ENCODE measurements around the gene CUL7.

Gene CUL7

DNA sequence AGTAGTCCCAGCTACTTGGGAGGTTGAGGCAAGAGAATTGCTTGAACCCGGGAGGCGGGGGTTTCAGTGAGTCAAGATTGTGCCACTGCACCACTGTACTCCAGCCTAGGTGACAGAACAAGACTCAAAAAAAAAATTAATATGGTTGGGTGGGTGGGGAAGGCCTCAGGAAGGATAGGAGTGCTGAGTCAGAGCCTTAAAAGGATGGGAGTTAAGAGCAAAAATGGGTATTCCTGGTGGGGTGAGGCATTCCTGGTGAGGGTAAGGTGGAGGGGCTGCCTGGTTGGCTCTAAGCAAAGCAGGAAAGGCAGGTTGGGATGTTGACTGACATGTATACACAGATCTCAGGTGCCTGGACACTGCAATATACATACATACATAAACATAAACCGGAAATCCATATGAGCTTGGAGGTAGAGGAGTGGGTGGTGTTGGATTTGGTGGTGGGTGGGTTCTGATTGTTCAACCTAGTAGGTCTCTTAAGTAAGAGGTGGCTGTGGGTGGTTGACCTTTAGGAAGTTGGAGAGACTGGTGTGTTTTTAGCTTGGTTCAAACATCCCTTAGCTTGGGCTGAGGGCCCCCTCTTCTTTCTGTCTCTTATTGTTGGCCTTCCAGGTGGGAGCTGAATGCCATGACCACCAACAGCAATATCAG is 33.5 kb downstream of the CUL7 start:
- Histone ChIP-seq H3K4me3 (ENCODE audit: low read length in 2 of 2) (no peak overlapping the region), H3K36me3 (ENCODE audit: control insufficient read depth in 2 of 2, insufficient read depth in 2 of 2, low read length in 2 of 2) (peaks cover 30 to 31% of the 10 kb centered on the region in 2 donors), H3K27ac (ENCODE audit: low read depth in 2 of 2, low read length in 2 of 2) (no peak overlapping the region), H3K9me3 (ENCODE audit: control insufficient read depth in 2 of 2, low read length in 2 of 2) (no peaks in the 10 kb centered on the region), H3K9ac (ENCODE audit: low read depth in 1 of 2, low read length in 2 of 2) (no peak overlapping the region), H3K4me1 (ENCODE audit: control insufficient read depth in 2 of 2, insufficient read depth in 2 of 2, low read length in 2 of 2) (peaks cover 17 to 18% of the 10 kb centered on the region in 2 donors), H3K27me3 (ENCODE audit: control insufficient read depth in 2 of 2, insufficient read depth in 2 of 2, low read length in 2 of 2) (no peaks in the 10 kb centered on the region)

DNA sequence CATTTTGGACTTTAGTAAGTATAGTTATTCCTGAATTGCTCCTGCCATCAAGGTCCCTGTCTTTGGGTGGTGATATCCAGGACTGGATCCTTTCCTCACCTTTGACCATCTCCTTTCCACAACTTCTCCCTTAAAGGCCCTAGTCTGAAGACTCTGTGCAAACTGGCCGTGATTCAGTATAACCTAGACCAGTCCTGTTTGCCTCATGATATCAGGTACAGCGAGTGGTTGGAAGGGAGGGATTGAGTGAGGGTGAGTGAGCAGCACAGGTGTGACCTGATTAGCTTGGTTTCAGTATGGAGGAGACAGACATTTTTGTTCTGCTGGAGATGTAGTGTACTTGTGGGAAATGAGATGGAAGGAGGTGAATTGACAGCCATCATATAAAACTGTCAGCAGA is 34.5 kb downstream of the CUL7 start:
- Histone ChIP-seq H3K9ac (ENCODE audit: low read depth in 1 of 2, low read length in 2 of 2) (no peak overlapping the region), H3K27me3 (ENCODE audit: control insufficient read depth in 2 of 2, insufficient read depth in 2 of 2, low read length in 2 of 2) (no peaks in the 10 kb centered on the region), H3K27ac (ENCODE audit: low read depth in 2 of 2, low read length in 2 of 2) (no peak overlapping the region), H3K4me1 (ENCODE audit: control insufficient read depth in 2 of 2, insufficient read depth in 2 of 2, low read length in 2 of 2) (peaks cover 24 to 25% of the 10 kb centered on the region in 2 donors), H3K36me3 (ENCODE audit: control insufficient read depth in 2 of 2, insufficient read depth in 2 of 2, low read length in 2 of 2) (peaks cover 23 to 25% of the 10 kb centered on the region in 2 donors), H3K9me3 (ENCODE audit: control insufficient read depth in 2 of 2, low read length in 2 of 2) (no peaks in the 10 kb centered on the region), H3K4me3 (ENCODE audit: low read length in 2 of 2) (no peak overlapping the region)

DNA sequence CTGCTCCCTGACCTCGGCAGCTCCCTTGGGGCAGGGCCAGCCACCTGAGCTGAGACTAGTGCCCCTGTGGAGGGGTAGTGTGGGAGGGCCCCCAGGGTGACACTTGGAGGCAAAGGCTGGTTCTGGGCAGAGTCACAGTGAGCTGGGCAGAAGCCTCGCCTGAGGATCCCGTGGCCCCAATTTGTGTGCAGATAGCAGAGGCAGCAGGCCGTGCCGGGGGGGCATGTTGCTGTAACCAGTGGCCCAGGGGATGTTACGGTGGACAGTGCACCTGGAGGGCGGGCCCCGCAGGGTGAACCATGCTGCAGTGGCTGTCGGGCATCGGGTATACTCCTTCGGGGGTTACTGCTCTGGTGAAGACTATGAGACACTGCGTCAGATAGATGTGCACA is 36.7 kb downstream of the CUL7 start:
- Histone ChIP-seq H3K4me1 (ENCODE audit: control insufficient read depth in 2 of 2, insufficient read depth in 2 of 2, low read length in 2 of 2) (peaks cover 31 to 32% of the 10 kb centered on the region in 2 donors), H3K27ac (ENCODE audit: low read depth in 2 of 2, low read length in 2 of 2) (no peak overlapping the region), H3K9ac (ENCODE audit: low read depth in 1 of 2, low read length in 2 of 2) (no peak overlapping the region), H3K4me3 (ENCODE audit: low read length in 2 of 2) (no peak overlapping the region), H3K9me3 (ENCODE audit: control insufficient read depth in 2 of 2, low read length in 2 of 2) (no peaks in the 10 kb centered on the region), H3K36me3 (ENCODE audit: control insufficient read depth in 2 of 2, insufficient read depth in 2 of 2, low read length in 2 of 2) (peaks cover 23 to 27% of the 10 kb centered on the region in 2 donors), H3K27me3 (ENCODE audit: control insufficient read depth in 2 of 2, insufficient read depth in 2 of 2, low read length in 2 of 2) (no peaks in the 10 kb centered on the region)

DNA sequence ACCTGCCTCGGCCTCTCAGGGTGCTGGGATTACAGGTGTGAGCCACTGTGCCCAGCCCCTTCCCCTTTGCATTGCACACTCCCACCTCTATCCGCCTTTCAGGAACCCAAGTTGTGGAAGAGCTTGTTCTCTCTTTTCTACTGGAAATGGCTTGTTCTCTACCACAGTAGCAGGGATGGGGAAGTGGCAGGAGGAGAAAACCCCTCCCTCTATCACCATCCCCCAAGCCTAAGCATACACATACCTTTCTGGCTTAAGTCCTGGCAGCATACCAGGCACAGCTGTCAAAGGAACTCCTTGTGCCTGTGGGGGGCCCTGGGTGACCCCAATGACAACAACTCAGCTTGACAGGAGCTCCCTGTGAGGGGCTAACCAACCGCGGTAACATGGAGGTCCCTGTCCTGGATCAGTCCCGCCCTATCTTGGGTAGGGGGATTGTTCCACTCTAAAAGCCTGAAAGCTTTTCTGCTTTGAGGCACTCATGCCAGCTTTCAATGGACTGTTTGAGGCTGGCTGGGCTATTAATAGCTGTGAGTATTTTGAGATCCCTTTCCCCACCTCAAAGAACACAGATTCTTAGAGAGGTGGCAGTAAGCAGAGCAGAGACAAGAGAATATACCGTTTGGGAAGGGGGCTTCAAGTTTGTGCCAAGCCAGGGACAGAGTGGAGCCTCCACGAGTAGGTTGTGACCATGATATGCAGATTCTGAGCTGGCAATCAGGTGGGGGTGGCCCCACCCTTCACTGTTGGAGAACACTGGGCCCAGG is 37.3 kb downstream of the CUL7 start:
- Histone ChIP-seq H3K36me3 (ENCODE audit: control insufficient read depth in 2 of 2, insufficient read depth in 2 of 2, low read length in 2 of 2) (peaks cover 29 to 33% of the 10 kb centered on the region in 2 donors), H3K4me1 (ENCODE audit: control insufficient read depth in 2 of 2, insufficient read depth in 2 of 2, low read length in 2 of 2) (peaks cover 31 to 32% of the 10 kb centered on the region in 2 donors), H3K4me3 (ENCODE audit: low read length in 2 of 2) (no peak overlapping the region)

DNA sequence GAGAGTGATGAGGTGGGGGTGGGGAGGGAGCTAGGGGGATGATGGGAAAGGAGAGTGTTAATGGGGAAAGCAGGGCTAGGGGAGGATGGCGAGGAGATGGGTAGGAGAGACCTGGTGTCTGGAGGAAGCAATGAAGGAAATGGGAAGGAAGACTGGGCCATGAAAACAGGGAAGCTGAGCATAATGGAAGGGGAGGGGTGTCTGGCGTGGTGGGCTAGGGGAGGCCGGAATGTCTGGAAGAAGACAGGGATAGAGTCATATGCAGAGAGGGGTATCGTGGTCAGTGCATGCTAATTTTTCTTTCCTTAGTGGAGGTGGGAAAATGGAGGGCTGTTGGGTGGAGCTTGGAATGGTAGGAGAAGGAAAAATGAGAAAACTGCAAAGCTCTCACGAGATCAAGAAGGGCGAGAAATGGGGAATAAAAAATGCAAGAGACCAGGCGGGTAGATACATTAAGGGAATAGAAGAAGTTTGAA is 39.2 kb downstream of the CUL7 start:
- Histone ChIP-seq H3K9me3 (ENCODE audit: control insufficient read depth in 2 of 2, low read length in 2 of 2) (no peaks in the 10 kb centered on the region), H3K4me1 (ENCODE audit: control insufficient read depth in 2 of 2, insufficient read depth in 2 of 2, low read length in 2 of 2) (peaks cover 25 to 27% of the 10 kb centered on the region in 2 donors), H3K36me3 (ENCODE audit: control insufficient read depth in 2 of 2, insufficient read depth in 2 of 2, low read length in 2 of 2) (peaks cover 41 to 49% of the 10 kb centered on the region in 2 donors), H3K27me3 (ENCODE audit: control insufficient read depth in 2 of 2, insufficient read depth in 2 of 2, low read length in 2 of 2) (no peaks in the 10 kb centered on the region), H3K27ac (ENCODE audit: low read depth in 2 of 2, low read length in 2 of 2) (peak overlapping the region; percentile 53 to 67), H3K4me3 (ENCODE audit: low read length in 2 of 2) (peak overlapping the region; percentile 88 to 93), H3K9ac (ENCODE audit: low read depth in 1 of 2, low read length in 2 of 2) (peak overlapping the region; percentile 36 to 54)

More for the DNA sequence above, 37.3 kb downstream of the CUL7 start:
- Histone ChIP-seq H3K27ac (ENCODE audit: low read depth in 2 of 2, low read length in 2 of 2) (no peak overlapping the region), H3K9me3 (ENCODE audit: control insufficient read depth in 2 of 2, low read length in 2 of 2) (no peaks in the 10 kb centered on the region), H3K27me3 (ENCODE audit: control insufficient read depth in 2 of 2, insufficient read depth in 2 of 2, low read length in 2 of 2) (no peaks in the 10 kb centered on the region), H3K9ac (ENCODE audit: low read depth in 1 of 2, low read length in 2 of 2) (no peak overlapping the region)

DNA sequence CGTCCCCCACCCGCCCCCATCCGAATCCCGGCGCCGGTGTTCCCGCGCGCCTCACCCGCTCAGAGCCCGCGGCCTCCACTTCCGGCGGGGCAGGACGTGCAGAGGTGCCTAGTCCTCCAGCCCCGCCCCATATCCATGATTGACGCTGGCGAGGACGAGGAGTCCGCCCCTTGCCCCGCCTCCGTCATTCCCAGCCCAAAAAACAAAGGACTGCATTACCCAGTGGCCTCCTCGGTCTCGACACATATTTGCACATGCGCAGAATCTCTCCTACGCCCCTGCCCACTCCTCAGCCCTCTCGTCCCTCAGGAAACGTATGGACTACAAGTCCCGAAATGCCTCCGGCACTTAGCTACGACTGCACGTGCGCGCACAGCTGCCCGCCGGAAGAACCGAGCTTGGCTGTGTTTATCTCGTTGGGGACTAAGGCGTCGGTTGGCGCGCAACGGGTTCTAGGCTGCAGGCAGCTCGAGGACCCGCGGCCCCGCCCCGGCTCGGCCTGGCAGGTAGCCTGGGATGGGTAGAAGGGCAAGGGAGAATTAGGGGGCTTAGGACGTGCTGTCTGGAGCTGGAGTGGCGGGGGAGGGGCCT is 39.7 kb downstream of the CUL7 start, which contains the start of the genes KLHDC3 and MEA1:
TSS of gene KLHDC3 (plus strand) at position 407 of the 591 bp plus-strand sequence. CDS start 2,944 bp downstream, outside the sequence.
TSS of gene MEA1 (minus strand) at position 104 of the 591 bp plus-strand sequence. CDS start 133 bp downstream, outside the sequence.
- no peaks in the 10 kb centered on the region for H3K27me3 ChIP-seq (ENCODE audit: control insufficient read depth in 2 of 2, insufficient read depth in 2 of 2, low read length in 2 of 2)
- H3K27ac ChIP-seq (ENCODE audit: low read depth in 2 of 2, low read length in 2 of 2): peak within 1 kb of the TSS; percentile 53 to 67
- H3K36me3 ChIP-seq (ENCODE audit: control insufficient read depth in 2 of 2, insufficient read depth in 2 of 2, low read length in 2 of 2): peaks cover 42 to 49% of the 10 kb centered on the region in 2 donors
- H3K4me3 ChIP-seq (ENCODE audit: low read length in 2 of 2): peak within 1 kb of the TSS; percentile 88 to 93
- H3K9ac ChIP-seq (ENCODE audit: low read depth in 1 of 2, low read length in 2 of 2): peak within 1 kb of the TSS; percentile 54 to 76
- H3K4me1 ChIP-seq (ENCODE audit: control insufficient read depth in 2 of 2, insufficient read depth in 2 of 2, low read length in 2 of 2): peaks cover 25 to 27% of the 10 kb centered on the region in 2 donors
- H3K9me3 ChIP-seq (ENCODE audit: control insufficient read depth in 2 of 2, low read length in 2 of 2): no peaks in the 10 kb centered on the region

DNA sequence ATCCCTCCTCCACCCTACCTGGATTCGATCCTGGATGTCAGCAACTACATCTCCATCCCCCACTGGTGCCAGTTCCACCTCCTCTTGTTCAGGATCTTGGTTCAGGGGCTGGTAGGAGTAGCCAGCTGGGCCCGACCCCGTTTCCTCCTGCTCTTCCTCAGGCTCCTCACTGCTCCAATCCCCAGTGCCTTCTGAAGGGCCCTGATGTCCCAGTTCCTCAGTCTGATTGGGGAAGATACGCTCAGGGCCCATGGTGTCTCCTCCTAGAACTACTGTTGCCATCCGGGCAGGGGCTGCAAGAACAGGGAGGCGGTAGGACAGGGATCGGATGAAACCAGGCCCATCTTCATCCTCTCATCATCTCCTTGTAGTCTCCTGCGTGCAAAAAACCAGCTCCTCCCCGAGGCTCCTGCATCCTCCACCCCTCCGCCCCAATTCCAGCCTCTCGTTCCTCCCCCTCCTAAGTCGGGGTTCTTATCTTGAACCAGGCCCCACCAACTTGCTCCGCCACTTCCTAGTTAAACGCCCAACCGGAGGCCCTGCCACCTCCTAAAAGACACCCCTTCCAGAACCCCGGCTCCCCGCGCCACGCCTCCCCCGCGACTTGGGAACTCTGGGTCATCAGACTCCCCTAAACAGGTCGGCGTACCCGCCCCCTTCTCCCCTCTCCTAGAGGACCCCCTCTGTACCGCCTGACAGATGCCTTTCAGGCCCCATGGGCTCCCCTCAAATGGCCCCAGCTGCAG is 40.4 kb downstream of the CUL7 start:
- Histone ChIP-seq H3K4me1 (ENCODE audit: control insufficient read depth in 2 of 2, insufficient read depth in 2 of 2, low read length in 2 of 2) (peaks cover 25 to 27% of the 10 kb centered on the region in 2 donors), H3K9me3 (ENCODE audit: control insufficient read depth in 2 of 2, low read length in 2 of 2) (no peaks in the 10 kb centered on the region), H3K9ac (ENCODE audit: low read depth in 1 of 2, low read length in 2 of 2) (peak overlapping the region; percentile 48 to 76), H3K27ac (ENCODE audit: low read depth in 2 of 2, low read length in 2 of 2) (peak overlapping the region; percentile 41 to 48), H3K4me3 (ENCODE audit: low read length in 2 of 2) (peak overlapping the region; percentile 80 to 84), H3K27me3 (ENCODE audit: control insufficient read depth in 2 of 2, insufficient read depth in 2 of 2, low read length in 2 of 2) (no peaks in the 10 kb centered on the region), H3K36me3 (ENCODE audit: control insufficient read depth in 2 of 2, insufficient read depth in 2 of 2, low read length in 2 of 2) (peaks cover 42 to 50% of the 10 kb centered on the region in 2 donors)

DNA sequence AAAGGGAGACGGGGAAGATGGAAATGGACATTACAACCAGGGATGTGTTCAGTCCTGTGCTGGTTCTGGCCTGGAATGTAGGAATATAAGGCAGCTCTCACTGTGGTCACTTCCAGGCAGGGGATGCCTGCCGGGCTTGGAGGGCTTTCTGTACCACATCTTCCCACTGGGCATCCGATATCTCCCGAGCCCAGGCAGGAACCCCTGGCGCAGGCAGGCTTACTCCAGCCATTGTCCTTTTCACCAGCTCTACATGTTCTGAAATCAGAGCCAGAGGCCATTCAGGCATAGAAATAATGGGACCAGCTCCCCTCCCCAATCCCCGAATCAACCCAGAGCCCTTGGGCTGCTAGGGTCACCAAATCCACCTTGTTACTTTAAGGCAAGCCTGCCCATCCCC is 41.3 kb downstream of the CUL7 start:
- peaks cover 41 to 51% of the 10 kb centered on the region in 2 donors for H3K36me3 ChIP-seq (ENCODE audit: control insufficient read depth in 2 of 2, insufficient read depth in 2 of 2, low read length in 2 of 2)
- H3K4me1 ChIP-seq (ENCODE audit: control insufficient read depth in 2 of 2, insufficient read depth in 2 of 2, low read length in 2 of 2): peaks cover 25 to 26% of the 10 kb centered on the region in 2 donors
- no peak overlapping the region for H3K9ac ChIP-seq (ENCODE audit: low read depth in 1 of 2, low read length in 2 of 2)
- no peaks in the 10 kb centered on the region for H3K27me3 ChIP-seq (ENCODE audit: control insufficient read depth in 2 of 2, insufficient read depth in 2 of 2, low read length in 2 of 2)
- H3K27ac ChIP-seq (ENCODE audit: low read depth in 2 of 2, low read length in 2 of 2): no peak overlapping the region
- peak overlapping the region in 1 of 2 donors; percentile 80 for H3K4me3 ChIP-seq (ENCODE audit: low read length in 2 of 2)
- no peaks in the 10 kb centered on the region for H3K9me3 ChIP-seq (ENCODE audit: control insufficient read depth in 2 of 2, low read length in 2 of 2)

DNA sequence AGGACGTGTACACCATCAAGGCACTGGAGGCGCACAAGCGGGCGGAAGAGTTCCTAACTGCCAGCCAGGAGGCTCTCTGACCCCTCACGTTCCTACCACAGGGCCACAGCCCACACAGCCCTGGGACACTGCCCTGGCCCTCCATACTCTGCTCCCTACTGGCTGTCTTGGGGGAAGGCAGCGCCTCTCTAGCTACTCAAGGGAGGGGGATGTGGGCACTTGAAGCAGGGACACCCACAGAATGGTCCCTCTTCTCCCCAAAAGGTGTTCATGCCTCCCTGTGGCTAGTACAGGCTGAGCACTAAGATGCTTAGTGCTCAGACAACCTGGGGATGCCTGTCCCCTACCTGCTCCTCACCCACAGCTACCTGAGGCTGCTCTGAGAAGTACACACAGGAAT is 42.4 kb downstream of the CUL7 start:
- Histone ChIP-seq H3K9ac (ENCODE audit: low read depth in 1 of 2, low read length in 2 of 2) (no peak overlapping the region), H3K9me3 (ENCODE audit: control insufficient read depth in 2 of 2, low read length in 2 of 2) (no peaks in the 10 kb centered on the region), H3K4me1 (ENCODE audit: control insufficient read depth in 2 of 2, insufficient read depth in 2 of 2, low read length in 2 of 2) (peaks cover 17 to 20% of the 10 kb centered on the region in 2 donors), H3K27me3 (ENCODE audit: control insufficient read depth in 2 of 2, insufficient read depth in 2 of 2, low read length in 2 of 2) (no peaks in the 10 kb centered on the region), H3K27ac (ENCODE audit: low read depth in 2 of 2, low read length in 2 of 2) (no peak overlapping the region), H3K36me3 (ENCODE audit: control insufficient read depth in 2 of 2, insufficient read depth in 2 of 2, low read length in 2 of 2) (peaks cover 46 to 57% of the 10 kb centered on the region in 2 donors), H3K4me3 (ENCODE audit: low read length in 2 of 2) (no peak overlapping the region)

Data from mucosa of rectum (tissue), 2 donors.